ENCODE measurements around the gene TEX51.

Gene TEX51

DNA sequence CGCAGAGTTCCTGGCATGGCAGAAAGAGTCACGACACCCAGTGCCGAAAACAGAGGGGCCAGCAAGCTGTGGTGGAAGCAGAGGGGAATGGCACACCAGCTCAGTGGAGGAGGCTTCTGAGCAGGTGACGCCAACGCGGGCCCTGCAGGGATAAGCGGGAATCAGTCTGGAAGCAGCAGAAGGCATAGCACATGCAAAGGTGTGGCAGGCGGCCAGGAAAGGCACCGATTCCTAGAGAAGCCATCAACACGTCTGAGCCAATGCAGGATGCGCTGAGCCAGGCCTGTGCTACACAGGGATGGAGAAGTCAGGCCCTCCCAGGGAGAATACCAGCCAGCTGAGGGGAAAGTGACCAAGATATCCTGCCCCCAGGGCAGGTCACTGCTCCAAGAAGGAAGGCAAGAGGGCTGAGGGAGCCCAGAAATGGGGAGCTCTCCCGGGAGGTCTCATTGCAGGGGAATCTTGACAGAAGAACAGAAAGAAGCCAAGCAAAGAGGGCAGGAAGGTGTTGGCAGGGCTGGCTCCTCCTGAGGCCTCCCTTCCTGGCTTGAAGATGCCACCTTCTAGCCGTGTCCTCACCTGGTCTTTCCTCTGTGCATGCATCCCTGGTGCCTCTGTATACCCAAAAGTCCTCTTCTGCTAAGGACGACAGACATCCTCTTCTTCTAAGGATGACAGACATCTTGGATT lies 16.3 kb downstream of the TEX51 start:
- no peak for DNase-seq (ENCODE audit: low spot score)

DNA sequence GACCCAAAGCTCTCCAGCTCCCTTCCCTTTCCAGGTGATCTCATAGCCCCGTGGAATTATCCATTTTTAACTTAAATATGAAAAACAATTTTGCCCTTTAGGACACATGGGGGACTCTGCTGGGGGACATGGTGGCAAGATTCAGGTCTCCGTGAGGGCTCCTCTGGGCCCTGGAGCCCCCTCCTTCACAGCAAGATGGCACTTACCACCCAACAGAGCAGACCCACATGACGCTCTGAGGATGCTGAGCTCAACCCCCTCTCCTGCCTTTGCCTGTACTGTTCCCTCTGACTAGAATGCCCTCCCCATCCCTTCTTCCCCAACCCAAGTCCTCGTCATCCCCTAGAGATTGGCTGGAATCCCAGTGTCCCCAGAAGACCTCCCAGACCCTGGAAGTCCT lies 17.2 kb downstream of the TEX51 start:
- DNase-seq (ENCODE audit: low spot score) = no peak

DNA sequence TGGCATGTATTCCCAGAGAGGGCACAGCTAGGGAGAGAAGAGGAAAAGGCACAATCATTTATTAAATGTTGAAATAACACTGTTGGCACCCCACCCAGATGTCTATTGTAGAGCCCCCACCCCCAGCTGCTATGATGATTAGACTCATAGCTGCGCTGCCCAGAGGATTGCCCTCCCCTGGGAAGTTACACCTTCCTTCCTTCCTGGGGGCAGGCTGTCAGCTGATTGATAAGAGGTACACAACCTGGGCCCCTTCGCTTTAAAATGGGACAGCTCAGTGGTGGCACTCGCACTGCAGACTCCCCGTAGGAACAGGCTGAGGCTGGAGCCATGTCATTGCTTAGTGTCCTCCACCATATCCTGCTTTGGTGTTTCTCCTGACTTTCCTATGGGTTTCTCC lies 18.1 kb downstream of the TEX51 start:
- DNase-seq (ENCODE audit: low spot score) = no peak

DNA sequence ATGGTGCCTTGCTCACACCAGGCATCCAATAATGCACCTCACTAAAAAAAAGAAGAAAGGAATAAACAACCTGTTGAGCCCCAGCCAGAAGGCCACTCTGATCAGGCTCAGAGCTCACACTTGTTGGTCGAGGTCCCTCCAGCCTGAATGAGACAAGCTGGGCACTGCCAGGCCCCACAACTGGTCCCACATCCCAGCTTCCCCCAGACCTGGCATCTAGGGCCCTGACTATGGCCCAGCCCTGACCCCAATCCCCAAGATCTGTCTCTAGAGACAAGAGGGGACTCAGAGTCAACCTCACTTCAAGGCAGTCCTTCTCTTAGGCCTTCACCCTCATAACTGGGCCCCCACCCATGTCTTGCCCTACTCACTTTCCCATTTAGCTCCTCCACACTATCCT lies 22.4 kb downstream of the TEX51 start:
- DNase-seq (ENCODE audit: low spot score) = no peak

DNA sequence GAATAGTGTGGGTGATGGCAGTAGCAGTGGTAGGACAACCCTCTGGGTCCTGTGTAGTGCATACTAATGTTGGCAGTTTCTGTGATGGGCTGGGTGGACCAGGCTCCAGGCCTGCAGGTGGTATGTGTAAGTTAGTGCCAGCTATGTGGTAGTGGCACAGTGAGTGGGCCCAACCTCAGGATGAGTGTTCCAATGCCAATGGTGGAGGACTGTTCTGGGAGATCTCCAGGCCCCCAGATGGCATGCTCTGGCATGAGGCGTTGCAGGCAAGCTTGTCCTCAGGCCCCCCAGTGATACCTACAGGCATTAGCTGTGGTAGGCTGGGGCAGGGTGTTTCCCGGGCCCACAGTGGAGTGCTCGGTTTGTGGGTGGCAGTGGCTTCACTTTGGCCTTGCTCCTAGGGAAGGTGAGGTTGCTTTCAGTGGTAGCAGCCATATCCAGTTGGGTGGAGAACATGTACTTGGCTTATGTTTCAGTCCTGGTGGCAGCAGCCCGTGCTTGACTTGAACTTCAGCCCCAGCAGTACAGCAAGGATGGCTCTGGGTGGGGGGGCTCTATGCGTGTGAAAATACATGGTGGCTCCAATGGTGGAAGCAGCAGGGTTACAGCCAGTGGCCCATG lies 32.4 kb downstream of the TEX51 start:
- DNase-seq (ENCODE audit: low spot score) = no peak

DNA sequence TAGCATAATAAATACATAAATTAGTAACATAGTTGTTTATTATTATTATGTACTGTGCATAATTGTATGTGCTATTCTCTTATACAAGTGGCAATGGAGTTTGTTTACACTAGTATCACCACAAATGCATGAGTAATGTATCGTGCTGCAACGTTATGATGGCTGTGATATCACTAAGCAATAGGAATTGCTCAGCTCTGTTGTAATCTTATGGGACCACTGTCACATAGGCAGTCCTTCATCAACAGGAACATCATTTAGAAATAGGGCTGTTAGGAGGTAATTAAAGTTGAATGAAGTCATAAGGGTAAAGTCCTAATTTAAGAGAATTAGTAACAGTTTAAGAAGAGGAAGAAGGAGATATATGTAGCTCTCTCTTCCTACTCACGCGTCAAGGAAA lies 33.8 kb downstream of the TEX51 start:
- DNase-seq (ENCODE audit: low spot score) = no peak

DNA sequence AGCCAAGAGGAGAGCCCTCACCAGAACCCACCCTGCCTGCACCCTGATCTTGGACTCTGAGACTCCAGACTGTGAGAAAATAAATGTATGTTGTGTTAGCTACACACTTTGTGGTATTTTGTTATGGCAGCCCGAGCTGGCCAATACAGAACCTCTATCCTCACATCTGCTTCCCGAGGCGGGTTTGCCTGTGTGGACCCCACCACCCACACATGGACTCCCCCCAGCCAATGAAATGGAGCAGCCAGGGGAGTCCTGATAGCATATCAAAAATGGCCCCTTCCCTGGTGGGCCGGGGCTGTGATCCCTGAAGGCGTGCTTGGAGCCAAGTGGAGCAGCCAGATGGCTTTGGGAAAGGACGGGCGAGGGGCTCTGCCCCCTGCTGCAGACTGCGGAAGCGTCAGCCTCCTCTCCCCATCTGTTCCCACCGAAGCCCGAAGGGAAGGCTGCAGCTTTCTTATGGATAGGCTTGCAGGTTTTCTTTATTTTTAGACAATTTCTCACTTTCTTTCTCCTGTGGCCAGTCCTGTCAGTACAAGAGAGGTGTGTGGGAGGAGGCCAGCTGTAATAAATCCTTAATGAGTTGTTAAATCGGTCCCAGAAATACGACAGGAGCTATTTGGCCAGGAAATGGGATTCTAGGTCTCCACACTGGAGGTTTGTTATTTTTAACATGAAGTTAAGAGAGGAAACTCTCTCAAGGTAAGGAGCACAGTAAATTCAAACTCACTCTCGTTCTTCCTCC lies 34.4 kb downstream of the TEX51 start:
- no peak for DNase-seq (ENCODE audit: low spot score)

DNA sequence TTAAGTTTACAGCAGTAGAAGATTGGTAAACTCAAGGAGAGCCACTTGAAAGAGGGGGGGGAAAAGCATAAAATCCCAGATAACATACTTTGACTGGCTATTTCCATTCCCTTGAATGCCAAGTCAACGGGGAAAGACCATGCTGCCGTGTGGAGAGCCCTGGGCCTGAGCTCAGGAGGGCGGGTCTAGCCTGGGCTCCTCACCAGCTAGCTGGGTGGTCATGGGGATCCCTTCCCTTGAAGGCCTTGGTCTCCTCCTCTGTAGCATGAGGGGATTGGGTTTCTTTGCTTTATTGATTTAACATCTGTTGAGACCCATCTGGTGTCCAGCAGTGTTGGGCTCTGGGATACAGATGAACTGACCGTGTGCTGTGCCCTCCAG lies 35.0 kb downstream of the TEX51 start:
- no peak for DNase-seq (ENCODE audit: low spot score)

DNA sequence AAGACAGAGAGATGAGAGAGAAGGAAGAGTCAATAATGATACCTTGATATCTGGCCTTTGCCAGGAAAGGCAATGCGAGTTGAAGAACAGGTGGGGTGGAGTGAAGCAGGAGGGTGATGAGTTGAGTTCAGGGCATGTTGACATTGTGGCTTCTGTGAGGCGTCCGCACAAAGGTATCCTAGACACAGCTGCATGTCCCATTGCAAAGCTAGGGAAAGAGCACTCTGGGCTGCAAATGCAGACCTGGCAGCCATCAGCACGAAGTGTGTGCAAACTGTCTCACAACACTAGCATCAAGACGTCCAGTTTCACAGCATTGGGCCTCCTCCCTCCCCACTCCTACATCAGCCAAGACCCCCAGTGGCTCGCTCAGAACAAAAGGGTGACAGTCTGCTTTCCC lies 36.1 kb downstream of the TEX51 start:
- no peak for DNase-seq (ENCODE audit: low spot score)

DNA sequence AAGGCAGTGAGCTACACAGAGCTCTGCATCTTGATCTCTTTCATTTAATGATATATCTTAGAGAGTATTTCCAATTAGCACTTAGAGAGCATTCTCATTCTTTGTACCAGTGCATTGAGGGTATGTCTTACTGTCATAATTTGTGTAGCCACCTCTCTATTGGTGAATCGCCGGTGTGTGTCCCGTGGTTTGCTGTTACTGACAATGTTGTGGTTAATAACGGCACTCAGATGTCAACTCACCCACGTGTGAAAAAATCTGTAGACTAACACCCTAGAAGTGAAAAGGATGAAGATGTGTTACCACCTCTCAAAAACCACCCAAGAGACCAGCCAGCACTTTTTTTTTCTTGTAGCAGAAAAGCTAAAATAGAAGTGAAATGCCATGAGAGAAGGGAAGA lies 37.1 kb downstream of the TEX51 start:
- no peak for DNase-seq (ENCODE audit: low spot score)

DNA sequence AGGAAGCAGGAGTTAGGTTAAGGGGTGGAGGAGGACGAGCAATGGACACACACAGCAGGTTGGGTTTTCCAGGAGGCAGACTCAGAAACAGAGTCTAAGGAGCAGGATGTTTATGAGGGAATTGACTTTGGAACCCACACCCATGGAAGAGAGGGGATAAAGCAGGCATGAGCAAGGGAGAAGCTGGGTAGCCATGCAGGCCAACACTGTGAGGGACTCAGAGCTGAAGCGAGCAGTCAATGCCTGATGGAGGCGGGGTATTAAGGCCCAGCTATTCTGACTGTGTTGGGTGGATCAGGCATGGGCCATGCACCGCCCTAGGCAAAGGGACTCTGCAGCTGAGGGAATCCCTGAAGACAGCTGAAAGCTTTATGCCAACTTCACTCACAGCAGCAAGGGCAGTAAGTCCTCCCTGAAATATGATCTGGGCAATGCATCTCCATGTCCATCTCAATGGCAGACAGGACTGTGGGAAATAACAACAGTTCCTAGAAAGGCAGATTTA lies 37.6 kb downstream of the TEX51 start:
- DNase-seq (ENCODE audit: low spot score) = no peak

DNA sequence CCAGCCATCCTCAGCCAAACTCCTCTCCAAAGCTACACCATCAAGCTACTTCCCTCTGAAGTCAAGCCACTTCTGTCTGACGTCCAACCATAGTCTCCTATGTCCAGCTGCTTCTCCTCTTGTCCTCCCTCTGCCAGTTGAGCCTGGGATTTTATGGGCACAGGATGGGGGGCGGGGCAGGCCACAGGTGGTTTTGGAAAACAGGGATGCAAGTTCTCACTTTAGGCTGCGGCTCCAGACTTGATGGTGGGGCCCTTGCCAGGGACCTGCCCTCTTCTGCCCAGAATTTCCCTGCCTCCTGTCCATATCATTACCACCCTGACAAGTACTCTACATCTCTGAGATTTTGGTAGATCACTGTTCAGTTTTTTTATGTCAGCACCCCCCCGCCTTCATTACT lies 41.6 kb downstream of the TEX51 start:
- no peak for DNase-seq (ENCODE audit: low spot score)

DNA sequence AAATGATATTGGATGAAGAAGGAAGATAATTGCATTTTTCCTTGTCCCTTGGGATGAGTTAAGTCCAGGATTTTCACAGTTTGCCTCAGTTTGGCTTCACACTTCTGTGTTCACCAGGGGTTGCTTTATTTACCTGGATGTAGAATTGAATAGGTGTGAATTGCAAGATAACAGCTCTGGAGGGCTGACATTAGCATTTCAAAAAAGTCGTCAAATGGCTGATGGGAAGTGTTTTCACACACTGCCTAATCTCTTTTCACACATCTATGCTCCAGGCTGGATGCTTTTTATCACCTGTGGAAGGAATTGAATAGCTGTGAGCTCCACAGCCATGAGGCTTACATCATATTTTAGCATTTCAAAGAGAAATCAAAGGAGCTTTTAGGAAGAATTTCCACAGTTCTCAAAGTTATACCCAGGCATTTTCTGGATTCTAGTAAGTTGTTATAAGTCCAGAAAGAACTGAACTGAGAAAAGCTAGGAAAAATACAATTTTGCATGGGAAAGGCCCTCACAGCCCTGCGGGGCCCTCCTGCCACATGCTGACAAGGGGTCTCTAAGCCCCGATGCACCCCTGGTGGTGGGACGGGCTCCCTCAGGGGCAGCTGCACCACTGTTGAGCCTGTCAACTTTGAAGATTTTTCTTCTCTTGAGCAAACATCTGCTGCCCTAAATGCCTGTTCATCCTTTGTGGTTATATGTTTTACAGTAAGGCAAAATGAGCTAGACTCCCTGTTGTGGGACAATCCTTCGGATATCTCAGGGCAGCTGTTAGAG lies 43.9 kb downstream of the TEX51 start:
- DNase-seq (ENCODE audit: low spot score) = no peak

DNA sequence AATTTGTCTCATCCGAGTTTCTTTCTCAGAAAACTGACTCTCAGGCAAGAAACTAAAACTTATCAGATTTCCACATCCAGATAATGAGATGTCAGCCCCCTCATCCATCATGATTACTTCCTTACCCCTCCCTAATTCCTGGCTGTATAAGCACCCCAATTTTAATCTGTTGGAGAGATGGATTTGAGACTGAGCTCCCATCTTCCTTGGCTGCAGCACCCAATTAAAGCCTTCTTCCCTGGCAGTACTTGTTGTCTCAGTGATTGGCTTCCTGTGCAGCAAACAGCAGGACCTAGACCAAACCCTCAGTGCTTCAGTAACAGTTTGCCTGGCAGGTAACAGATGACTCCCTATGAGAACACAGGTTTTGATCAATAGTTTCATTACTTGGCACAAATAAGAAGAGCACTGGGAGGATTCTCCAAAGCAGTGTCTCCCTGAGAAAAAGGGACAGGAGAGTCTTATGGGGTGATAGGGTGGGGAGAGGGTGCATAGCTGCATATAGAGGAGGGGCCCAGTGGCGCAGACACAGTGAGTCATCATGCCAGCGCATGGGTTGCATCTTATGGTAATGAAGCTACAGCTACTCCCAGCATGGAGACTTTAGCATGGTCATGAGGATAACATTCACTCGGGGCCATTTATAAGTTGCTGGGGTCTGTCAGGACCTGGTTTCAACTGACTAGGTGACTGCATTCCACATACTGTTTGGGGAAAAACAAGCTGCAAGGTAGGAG lies 45.1 kb downstream of the TEX51 start:
- DNase-seq (ENCODE audit: low spot score) = no peak

DNA sequence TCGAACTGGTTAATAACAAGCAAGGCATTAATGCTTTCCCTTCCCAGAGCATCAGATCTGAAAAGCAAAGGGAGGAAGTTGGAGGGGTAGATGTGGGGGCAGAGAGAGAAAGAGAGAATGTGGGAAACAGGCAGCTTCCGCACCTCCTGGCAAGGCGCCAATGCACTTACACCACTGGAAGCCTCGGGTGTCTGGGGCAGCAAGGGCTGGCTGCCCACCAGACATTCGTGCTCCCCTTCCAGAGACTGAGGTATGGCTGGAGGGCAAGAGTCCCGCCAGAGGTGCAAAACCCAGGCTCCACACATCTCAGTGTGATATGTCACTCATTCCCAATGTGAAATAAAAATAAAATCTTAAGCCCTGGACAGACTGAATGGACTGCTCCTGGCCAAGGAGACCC lies 46.4 kb downstream of the TEX51 start:
- DNase-seq (ENCODE audit: low spot score) = no peak

DNA sequence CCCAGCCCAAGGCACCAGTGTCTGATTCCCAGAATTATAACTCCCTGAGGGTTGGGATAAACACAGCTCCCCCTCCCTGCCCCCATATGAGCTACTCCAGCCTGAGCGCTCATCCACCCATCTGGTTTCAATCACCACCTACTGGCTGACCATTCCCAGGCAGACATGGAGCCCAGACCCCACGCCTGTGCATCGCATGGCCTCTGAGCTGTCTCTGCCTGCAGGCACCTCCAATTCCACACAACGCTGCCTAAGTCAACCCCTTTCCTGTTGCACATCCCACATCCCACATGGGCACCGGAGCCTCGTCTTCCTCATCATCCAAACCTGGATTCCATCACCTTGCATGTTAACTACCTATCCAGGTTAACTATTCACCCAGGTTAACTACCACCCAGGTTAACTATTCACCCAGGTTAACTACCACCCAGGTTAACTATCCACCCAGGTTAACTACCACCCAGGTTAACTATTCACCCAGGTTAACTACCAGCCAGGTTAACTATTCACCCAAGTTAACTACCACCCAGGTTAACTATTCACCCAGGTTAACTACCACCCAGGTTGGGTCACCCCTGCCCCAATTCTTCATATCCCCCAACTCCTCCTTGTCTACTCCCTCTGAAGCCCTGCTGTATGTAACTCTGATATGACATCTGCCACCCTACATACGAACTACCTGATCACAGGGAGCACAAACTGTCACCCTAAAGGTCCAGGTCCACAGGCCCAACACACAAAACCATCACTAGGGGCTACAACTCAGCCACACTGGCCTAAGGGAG lies 47.8 kb downstream of the TEX51 start:
- DNase-seq (ENCODE audit: low spot score) = no peak

DNA sequence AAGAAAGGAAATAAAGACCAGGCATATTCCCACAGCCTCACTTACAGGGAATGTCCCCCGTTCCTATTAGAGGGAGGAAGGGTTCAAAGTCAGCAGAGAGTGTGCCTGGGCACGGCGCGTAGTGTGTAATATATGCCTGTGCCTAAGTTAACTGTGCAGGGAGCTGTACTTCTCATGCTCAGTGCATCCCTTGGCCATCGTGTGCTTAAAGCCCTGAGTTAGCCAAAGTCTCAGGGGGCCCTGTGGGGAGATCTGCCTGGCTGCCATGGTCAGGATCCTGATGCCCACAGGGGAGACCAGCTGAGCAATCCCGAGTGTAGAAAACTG lies 48.4 kb downstream of the TEX51 start:
- DNase-seq (ENCODE audit: low spot score) = no peak

DNA sequence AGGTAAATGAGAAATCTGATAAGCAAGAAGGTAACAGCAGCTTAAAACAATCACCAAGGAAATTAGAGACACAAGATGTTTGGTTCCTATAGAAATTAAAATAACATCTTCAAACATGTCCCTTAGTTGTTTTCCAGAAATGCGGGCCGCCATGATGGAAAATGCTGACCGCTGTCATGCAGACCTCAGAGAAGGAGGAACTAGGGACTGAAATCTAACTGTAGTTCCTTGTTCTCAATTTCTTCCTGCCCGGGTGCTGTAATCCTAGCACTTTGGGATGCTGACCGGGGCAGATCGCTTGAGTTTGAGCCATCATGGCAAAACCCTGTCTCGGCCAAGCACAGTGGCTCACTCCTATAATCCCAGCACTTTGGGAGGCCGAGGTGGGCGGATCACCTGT lies 51.1 kb downstream of the TEX51 start:
- no peak for DNase-seq (ENCODE audit: low spot score)

DNA sequence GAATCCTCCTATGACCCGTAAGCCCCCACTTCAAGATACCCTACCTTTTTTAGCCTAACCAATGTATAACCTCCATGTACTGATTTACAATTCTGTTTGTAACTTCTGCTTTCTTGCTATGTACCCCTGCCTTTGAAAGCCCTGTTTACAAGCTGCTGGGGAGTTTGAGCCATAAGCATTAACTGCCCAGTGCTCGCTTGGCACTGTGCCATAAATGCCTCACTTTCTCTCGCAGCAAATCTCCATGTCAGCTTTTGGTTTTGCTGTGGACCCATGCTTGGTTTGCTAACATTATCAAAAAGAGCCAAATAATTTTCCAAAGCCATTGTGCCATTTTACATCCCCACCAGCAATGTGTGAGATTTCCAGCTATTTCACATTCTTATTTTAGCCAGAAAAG lies 51.8 kb downstream of the TEX51 start:
- no peak for DNase-seq (ENCODE audit: low spot score)
